Measurements from ENCODE around the gene IFIT1B.
"Not testable (repeated sequence)": the region's sequence is repeated elsewhere in the genome, so short reads cannot be mapped to it uniquely, and the experiment has no call there.

Gene IFIT1B

GRCh38 chr10:89377705-89378637, at the start of gene IFIT1B:
Gene IFIT1B (plus strand): TSS chr10:89378056. CDS start chr10:89378136, 80 bp downstream.
- no peaks in the 10 kb centered on the region for H4K20me1 ChIP-seq (ENCODE audit: control insufficient read depth, insufficient read depth, low read depth, low read length)
- H3K27ac ChIP-seq (ENCODE audit: low read depth, low read length) = no peak within 1 kb of the TSS
- no peak within 1 kb of the TSS for H3K4me3 ChIP-seq (ENCODE audit: low read length)
- H3F3A ChIP-seq (ENCODE audit: control insufficient read depth, insufficient read depth) = no peaks in the 10 kb centered on the region
- no peaks in the 10 kb centered on the region for H3K79me2 ChIP-seq (ENCODE audit: control insufficient read depth, low read length)
- no peaks in the 10 kb centered on the region for H3K9me2 ChIP-seq (replicated peaks; ENCODE audit: control insufficient read depth, low read length)
- H3K9me3 ChIP-seq (ENCODE audit: control insufficient read depth, insufficient read depth, low read length) = no peaks in the 10 kb centered on the region
- no peak for TF ChIP-seq EZH2phosphoT487 (IDR thresholded peaks at IDR 0.05; ENCODE audit: borderline replicate concordance, low read length)
- TF ChIP-seq CTCF (IDR thresholded peaks at IDR 0.05; ENCODE audit: low read depth, low read length, poor library complexity, severe bottlenecking) = no peak
- H3K4me2 ChIP-seq (ENCODE audit: low read length) = no peak within 1 kb of the TSS
- no peaks in the 10 kb centered on the region for H3K36me3 ChIP-seq (ENCODE audit: control insufficient read depth, low read length)
- no peaks in the 10 kb centered on the region for H3K27me3 ChIP-seq (ENCODE audit: control insufficient read depth, low read length)
- no peaks in the 10 kb centered on the region for H3K4me1 ChIP-seq (ENCODE audit: control insufficient read depth, low read length)

GRCh38 chr10:89329151-89329550, 48.7 kb upstream of the IFIT1B start:
- no peaks in the 10 kb centered on the region for H3K9me3 ChIP-seq (ENCODE audit: control insufficient read depth, insufficient read depth, low read length)
- no peaks in the 10 kb centered on the region for H3K79me2 ChIP-seq (ENCODE audit: control insufficient read depth, low read length)
- TF ChIP-seq EZH2phosphoT487 (IDR thresholded peaks at IDR 0.05; ENCODE audit: borderline replicate concordance, low read length) = no peak
- H4K20me1 ChIP-seq (ENCODE audit: control insufficient read depth, insufficient read depth, low read depth, low read length) = no peaks in the 10 kb centered on the region
- no peaks in the 10 kb centered on the region for H3K9me2 ChIP-seq (replicated peaks; ENCODE audit: control insufficient read depth, low read length)
- H3K27ac ChIP-seq (ENCODE audit: low read depth, low read length) = no peak overlapping the region
- no peaks in the 10 kb centered on the region for H3K27me3 ChIP-seq (ENCODE audit: control insufficient read depth, low read length)
- H3K4me2 ChIP-seq (ENCODE audit: low read length) = no peak overlapping the region
- H3K4me1 ChIP-seq (ENCODE audit: control insufficient read depth, low read length) = peaks cover 33% of the 10 kb centered on the region
- no peak overlapping the region for H3K4me3 ChIP-seq (ENCODE audit: low read length)
- no peaks in the 10 kb centered on the region for H3F3A ChIP-seq (ENCODE audit: control insufficient read depth, insufficient read depth)
- no peaks in the 10 kb centered on the region for H3K36me3 ChIP-seq (ENCODE audit: control insufficient read depth, low read length)

GRCh38 chr10:89330014-89330413, 47.8 kb upstream of the IFIT1B start:
- H3F3A ChIP-seq (ENCODE audit: control insufficient read depth, insufficient read depth); H3K9me2 ChIP-seq (replicated peaks; ENCODE audit: control insufficient read depth, low read length); H3K4me2 ChIP-seq (ENCODE audit: low read length); H3K27me3 ChIP-seq (ENCODE audit: control insufficient read depth, low read length); H3K4me3 ChIP-seq (ENCODE audit: low read length); H4K20me1 ChIP-seq (ENCODE audit: control insufficient read depth, insufficient read depth, low read depth, low read length); H3K27ac ChIP-seq (ENCODE audit: low read depth, low read length); H3K79me2 ChIP-seq (ENCODE audit: control insufficient read depth, low read length); H3K9me3 ChIP-seq (ENCODE audit: control insufficient read depth, insufficient read depth, low read length); H3K36me3 ChIP-seq (ENCODE audit: control insufficient read depth, low read length): not testable (repeated sequence)
- H3K4me1 ChIP-seq (ENCODE audit: control insufficient read depth, low read length) = peaks cover 33% of the 10 kb centered on the region

- no peak overlapping the region for H3K4me3 ChIP-seq (ENCODE audit: low read length)
- no peaks in the 10 kb centered on the region for H4K20me1 ChIP-seq (ENCODE audit: control insufficient read depth, insufficient read depth, low read depth, low read length)
- H3K9me2 ChIP-seq (replicated peaks; ENCODE audit: control insufficient read depth, low read length) = no peaks in the 10 kb centered on the region
- H3K27ac ChIP-seq (ENCODE audit: low read depth, low read length) = no peak overlapping the region
- H3K36me3 ChIP-seq (ENCODE audit: control insufficient read depth, low read length) = no peaks in the 10 kb centered on the region
- no peaks in the 10 kb centered on the region for H3F3A ChIP-seq (ENCODE audit: control insufficient read depth, insufficient read depth)
- no peaks in the 10 kb centered on the region for H3K27me3 ChIP-seq (ENCODE audit: control insufficient read depth, low read length)
- no peaks in the 10 kb centered on the region for H3K9me3 ChIP-seq (ENCODE audit: control insufficient read depth, insufficient read depth, low read length)
- peaks cover 33% of the 10 kb centered on the region for H3K4me1 ChIP-seq (ENCODE audit: control insufficient read depth, low read length)
- H3K4me2 ChIP-seq (ENCODE audit: low read length) = no peak overlapping the region
- no peaks in the 10 kb centered on the region for H3K79me2 ChIP-seq (ENCODE audit: control insufficient read depth, low read length)
- TF ChIP-seq EZH2phosphoT487 (IDR thresholded peaks at IDR 0.05; ENCODE audit: borderline replicate concordance, low read length) = no peak
- no peak for TF ChIP-seq CTCF (IDR thresholded peaks at IDR 0.05; ENCODE audit: low read depth, low read length, poor library complexity, severe bottlenecking)
These were observed 47.2 kb upstream of the IFIT1B start for GRCh38 chr10:89330537-89331212.

- H3K27ac ChIP-seq (ENCODE audit: low read depth, low read length); H3K36me3 ChIP-seq (ENCODE audit: control insufficient read depth, low read length); H4K20me1 ChIP-seq (ENCODE audit: control insufficient read depth, insufficient read depth, low read depth, low read length); H3K9me2 ChIP-seq (replicated peaks; ENCODE audit: control insufficient read depth, low read length); H3K79me2 ChIP-seq (ENCODE audit: control insufficient read depth, low read length); H3K9me3 ChIP-seq (ENCODE audit: control insufficient read depth, insufficient read depth, low read length); H3K27me3 ChIP-seq (ENCODE audit: control insufficient read depth, low read length); H3F3A ChIP-seq (ENCODE audit: control insufficient read depth, insufficient read depth): not testable (repeated sequence)
- H3K4me1 ChIP-seq (ENCODE audit: control insufficient read depth, low read length) = peaks cover 33% of the 10 kb centered on the region
- peak overlapping the region; percentile 57; the same call in 1 of the 2 replicates for H3K4me3 ChIP-seq (ENCODE audit: low read length)
- H3K4me2 ChIP-seq (ENCODE audit: low read length) = peak overlapping the region; percentile 61
These were observed 46.3 kb upstream of the IFIT1B start for GRCh38 chr10:89331487-89332122.

All from DOHH2 (cell line).